Body of pancreas (tissue), 4 donors: ENCODE data around the gene FES.

ENCODE experiments used
- CTCF ChIP-seq, 7 experiments: fragments of 450-650 bp in 4 of 7; fragments of 200-600 bp in 3 of 7; sonication (generic) in 3 of 7; IDR thresholded peaks; one replicate each; pipeline ENCODE4 v1.5.1; 2016 to 2019; ENCODE audit warnings: antibody characterized with exemption in 7 of 7
- POLR2A ChIP-seq, 3 donors: fragments of 450-650 bp; IDR thresholded peaks; one replicate each; pipeline ENCODE4 v1.6.1; 2016; ENCODE audit warnings: antibody characterized with exemption in 3 of 3, mild to moderate bottlenecking in 2 of 3

- TF ChIP-seq CTCF (IDR thresholded peaks at IDR 0.05) (peak in 4 of 7 experiments; percentile 16 to 28 (median 20)), POLR2A (IDR thresholded peaks at IDR 0.05) (no peak)
Observed at GRCh38 chr15:90903733-90904536, 19.6 kb downstream of the FES start.
